ENCODE results near the gene TEAD1. TPM values are rescaled to one million over a fixed set of nuclear protein-coding genes. Genes with fewer than 3 reads are reported as not detected.

TEAD1 gene
- total and polyA plus RNA-seq, 7 donors, result 3.2 to 200 (median 155) TPM

- intact Hi-C loops (cut with DNase I), result no loop called here
- H3K4me3 ChIP-seq, result no peak overlapping the region
- TF ChIP-seq POLR2A (IDR thresholded peaks at IDR 0.05), result no peak
- TF ChIP-seq POLR2AphosphoS5 (IDR thresholded peaks at IDR 0.05), result no peak
- TF ChIP-seq EP300 (IDR thresholded peaks at IDR 0.05), result no peak
- TF ChIP-seq CTCF (IDR thresholded peaks at IDR 0.05), result no peak
- H3K9me3 ChIP-seq, result no peaks in the 10 kb centered on the region
- H3K4me1 ChIP-seq, result peaks cover 0 to 66% (median 47%) of the 10 kb centered on the region in 4 donors
- DNase-seq, result no peak
- WGBS, 2 donors, result 22 to 73% methylated on average over 3 of the region's 3 CpGs
- H3K36me3 ChIP-seq, result no peaks in the 10 kb centered on the region
- no peaks in the 10 kb centered on the region for H3K27me3 ChIP-seq
- peak overlapping the region in 3 of 4 donors; percentile 59 to 64 (median 62) for H3K27ac ChIP-seq
These were observed 71.6 kb downstream of the TEAD1 start for GRCh38 chr11:12745787-12746186.

GRCh38 chr11:12746593-12747097 lies 72.4 kb downstream of the TEAD1 start:
- peak; percentile 77 for DNase-seq
- Histone ChIP-seq H3K9me3 (no peaks in the 10 kb centered on the region), H3K4me3 (no peak overlapping the region), H3K27ac (peak overlapping the region in 3 of 4 donors; percentile 59 to 64 (median 62)), H3K4me1 (peaks cover 0 to 68% (median 46%) of the 10 kb centered on the region in 4 donors), H3K36me3 (no peaks in the 10 kb centered on the region), H3K27me3 (no peaks in the 10 kb centered on the region)
- intact Hi-C loops (cut with DNase I), result no loop called here
- no peak for TF ChIP-seq POLR2A (IDR thresholded peaks at IDR 0.05)
- TF ChIP-seq POLR2AphosphoS5 (IDR thresholded peaks at IDR 0.05), result peak in 1 of 4 donors; percentile 9
- no peak for TF ChIP-seq CTCF (IDR thresholded peaks at IDR 0.05)
- no peak for TF ChIP-seq EP300 (IDR thresholded peaks at IDR 0.05)
- WGBS, 2 donors, result 56 to 76% methylated on average over 6 of the region's 6 CpGs

GRCh38 chr11:12748561-12748960 lies 74.3 kb downstream of the TEAD1 start:
- no peak for TF ChIP-seq POLR2A (IDR thresholded peaks at IDR 0.05)
- intact Hi-C loops (cut with DNase I), result no loop called here
- peaks cover 0 to 69% (median 42%) of the 10 kb centered on the region in 4 donors for H3K4me1 ChIP-seq

GRCh38 chr11:12749442-12749841 lies 75.2 kb downstream of the TEAD1 start:
- H3K4me3 ChIP-seq, result no peak overlapping the region
- peaks cover 0 to 69% (median 47%) of the 10 kb centered on the region in 4 donors for H3K4me1 ChIP-seq
- H3K27me3 ChIP-seq, result no peaks in the 10 kb centered on the region
- DNase-seq, result no peak
- 92 to 93% methylated on average over 6 of the region's 6 CpGs for WGBS, 2 donors
- no peak for TF ChIP-seq EP300 (IDR thresholded peaks at IDR 0.05)
- intact Hi-C loops (cut with DNase I), result no loop called here
- H3K36me3 ChIP-seq, result no peaks in the 10 kb centered on the region
- H3K9me3 ChIP-seq, result no peaks in the 10 kb centered on the region
- H3K27ac ChIP-seq, result no peak overlapping the region

More at GRCh38 chr11:12748561-12748960, 74.3 kb downstream of the TEAD1 start:
- no peaks in the 10 kb centered on the region for H3K9me3 ChIP-seq
- H3K27ac ChIP-seq, result no peak overlapping the region
- 90 to 95% methylated on average over 7 of the region's 7 CpGs for WGBS, 2 donors
- H3K4me3 ChIP-seq, result no peak overlapping the region
- H3K36me3 ChIP-seq, result no peaks in the 10 kb centered on the region
- H3K27me3 ChIP-seq, result no peaks in the 10 kb centered on the region
- DNase-seq, result no peak

- Histone ChIP-seq H3K4me3 (no peak overlapping the region), H3K27ac (peak overlapping the region in 1 of 4 donors; percentile 1), H3K4me1 (peaks cover 0 to 69% (median 48%) of the 10 kb centered on the region in 4 donors), H3K36me3 (no peaks in the 10 kb centered on the region), H3K9me3 (no peaks in the 10 kb centered on the region), H3K27me3 (no peaks in the 10 kb centered on the region)
- 56 to 81% methylated on average over 5 of the region's 5 CpGs for WGBS, 2 donors
- intact Hi-C loops (cut with DNase I), result no loop called here
- no peak for DNase-seq
- TF ChIP-seq EP300 (IDR thresholded peaks at IDR 0.05), result no peak
- no peak for TF ChIP-seq POLR2A (IDR thresholded peaks at IDR 0.05)
- TF ChIP-seq POLR2AphosphoS5 (IDR thresholded peaks at IDR 0.05), result no peak
- TF ChIP-seq CTCF (IDR thresholded peaks at IDR 0.05), result no peak
These were observed 76.0 kb downstream of the TEAD1 start for GRCh38 chr11:12750181-12750580.
